Heart right ventricle (tissue), 16 donors: ENCODE measurements around the gene RAB10. TPM values are rescaled to one million over a fixed set of nuclear protein-coding genes. Genes with fewer than 3 reads are reported as not detected.

Experiments used
- ATAC-seq, 8 donors: fragments of 200-7000 bp; cut with Tn5 transposase; one replicate each; pipeline ENCODE4 v1.9.1; 2020; ENCODE audit warnings: mild to moderate bottlenecking in 8 of 8, moderate library complexity in 8 of 8, moderate number of reproducible peaks in 1 of 8
- DNase-seq, 2 donors: peaks; one replicate each; pipeline ENCODE4 v3.0.0-alpha.2; 2020
- H3K27ac ChIP-seq, 10 donors: fragments of 200-600 bp; sonication (generic) in 2 of 10; one replicate each; pipeline versions ENCODE4 v1.5.0 to v1.8.0; 2020 to 2022; ENCODE audit warnings: mild to moderate bottlenecking in 3 of 10
- H3K27me3 ChIP-seq, 7 donors: fragments of 200-600 bp; one replicate each; pipeline ENCODE4 v1.8.0; 2021 to 2022; ENCODE audit warnings: mild to moderate bottlenecking in 2 of 7
- H3K36me3 ChIP-seq, 9 donors: fragments of 200-600 bp; sonication (generic) in 1 of 9; one replicate each; pipeline versions ENCODE4 v1.5.0 to v1.8.0; 2020 to 2022; ENCODE audit warnings: mild to moderate bottlenecking in 2 of 9
- H3K4me1 ChIP-seq, 9 donors: fragments of 200-600 bp; sonication (generic) in 1 of 9; one replicate each; pipeline versions ENCODE4 v1.5.0 to v1.8.0; 2020 to 2022; ENCODE audit warnings: mild to moderate bottlenecking in 4 of 9
- H3K4me3 ChIP-seq, 10 donors: fragments of 200-600 bp; sonication (generic) in 2 of 10; one replicate each; pipeline versions ENCODE4 v1.5.0 to v1.8.0; 2020 to 2022; ENCODE audit warnings: mild to moderate bottlenecking in 7 of 10, moderate library complexity in 2 of 10
- H3K9me3 ChIP-seq, 11 donors: fragments of 200-600 bp in 10 of 11; sonication (generic) in 2 of 11; one replicate each; pipeline versions ENCODE4 v1.5.0 to v1.8.0; 2013 to 2022; ENCODE audit warnings: mild to moderate bottlenecking in 2 of 11, control low read depth in 1 of 11, moderate library complexity in 1 of 11
- CTCF ChIP-seq, 9 donors: fragments of 200-600 bp; sonication (generic) in 2 of 9; IDR thresholded peaks; one replicate each; pipeline versions ENCODE4 v1.5.0 to v1.8.0; 2021 to 2022; ENCODE audit warnings: antibody characterized with exemption in 9 of 9, mild to moderate bottlenecking in 5 of 9, moderate library complexity in 1 of 9
- WGBS, 2 donors: extraction: QIAGEN DNeasy Blood & Tissue Kit; methylation state at CpG; one replicate each; pipeline ENCODE4 v1.1.7; 2013; ENCODE audit warnings: inconsistent platforms in 1 of 2; 5-methylcytosine and 5-hydroxymethylcytosine counted together
- intact Hi-C, 10 donors: fragments of 100-400 bp; cut with DNase I; formaldehyde crosslinking; loops; one replicate each; pipeline versions ENCODE4 v1.11.1 to v1.14.2; 2022
- polyA plus RNA-seq, 2 donors: library from polyadenylated mRNA; stranded (reverse); fragments of 200-250 nt; gene quantifications; one replicate each; pipeline ENCODE4 v1.2.3, GENCODE V29; 2013
- total RNA-seq, 10 donors: library from RNA; stranded (reverse); fragmentation: NEBNext Ultra II Directional in 3 of 10; extraction: Animal tissue kit (Norgen Biotek cat#: 25700) in 3 of 10; gene quantifications; one replicate each; pipeline versions ENCODE4 v1.2.1 to v1.2.4, GENCODE V29; 2021 to 2023
- donor health status: Arrhythmogenic right ventricular cardiomyopathy.
- donor health status: ischemic (EF 13 %, LVEDD 7.1; RV severe dilation, severe dysfunction).
- donor health status: healthy with polysubstance abuse.
- donor health status: DM: no; HTN: yes; CAD: no.
- donor health status: DM: no; HTN: no; CAD: no.
- donor health status: ischemic (EF 25% LVEDD 6.9; RV normal size, moderate dysfunction).
- donor health status: ischemic (EF 25% LVEDD 5.7; RV mildly dilated, moderate dysfunction).
- donor health status: healthy.
- donor health status: DM: yes; HTN: yes; CAD: no.
- donor health status: Ischemic cardiomyopathy.
- donor health status: ischemic (EF 35%, LVEDD 5.7; RV mildly dilated, moderate dysfunction).
- donor health status: nonischemic (EF 11% LVEDD 7.7; RV severe dilation, severe dysfunction).
- donor health status: DM: yes; HTN: yes; CAD: no.
- donor health status: PGD.
- donor health status: ischemic (EF 29% LVEDD 5.4; RV normal size, mild dysfunction).
- donor health status: nonischemic (EF 23%, LVEDD 6.1; RV moderate dilation, normal function).

RAB10 gene
- total and polyA plus RNA-seq, 12 donors = 32.2 to 110 (median 94.2) TPM

GRCh38 chr2:26157580-26157979, 123.7 kb downstream of the RAB10 start:
- no peak for ATAC-seq
- no peak for TF ChIP-seq CTCF (IDR thresholded peaks at IDR 0.05)
- intact Hi-C loops = no loop called here
- H3K36me3 ChIP-seq = no peaks in the 10 kb centered on the region
- no peaks in the 10 kb centered on the region for H3K27me3 ChIP-seq
- WGBS, 2 donors = 95 to 97% methylated on average over 5 of the region's 5 CpGs
- H3K4me3 ChIP-seq = no peak overlapping the region
- no peak overlapping the region for H3K27ac ChIP-seq
- peaks cover 0 to 24% (median 3%) of the 10 kb centered on the region in 11 donors for H3K9me3 ChIP-seq
- DNase-seq = no peak
- no peaks in the 10 kb centered on the region for H3K4me1 ChIP-seq

- intact Hi-C loops = no loop called here
- TF ChIP-seq CTCF (IDR thresholded peaks at IDR 0.05) = no peak
Measured at GRCh38 chr2:26161926-26162325, 128.0 kb downstream of the RAB10 start.

DNA sequence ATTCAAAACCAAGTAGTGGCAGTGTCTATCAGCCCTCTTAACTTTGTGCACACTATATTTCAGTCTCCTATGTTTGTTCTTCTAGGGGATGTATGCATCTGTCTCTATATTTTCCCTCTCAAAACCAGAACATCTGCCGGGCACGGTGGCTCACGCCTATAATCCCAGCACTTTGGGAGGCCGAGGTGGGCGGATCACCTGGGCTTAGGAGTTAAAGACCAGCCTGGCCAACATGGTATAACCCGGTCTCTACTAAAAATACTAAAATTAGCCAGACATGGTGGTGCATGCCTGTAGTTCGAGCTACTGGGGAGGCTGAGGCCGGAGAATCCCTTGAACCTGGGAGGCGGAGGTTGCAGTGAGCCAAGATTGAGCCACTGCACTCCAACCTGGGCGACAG, 129.1 kb downstream of the RAB10 start:
- Histone ChIP-seq H3K4me3 (no peak overlapping the region), H3K27ac (no peak overlapping the region), H3K9me3 (no peaks in the 10 kb centered on the region), H3K4me1 (peaks cover 0 to 8% (median 0%) of the 10 kb centered on the region in 9 donors), H3K36me3 (no peaks in the 10 kb centered on the region), H3K27me3 (no peaks in the 10 kb centered on the region)
- 91 to 94% methylated on average over 10 of the region's 10 CpGs for WGBS, 2 donors
- ATAC-seq (no peak), DNase-seq (no peak)
- TF ChIP-seq CTCF (IDR thresholded peaks at IDR 0.05) = no peak
- intact Hi-C loops = no loop called here

More at GRCh38 chr2:26161926-26162325, 128.0 kb downstream of the RAB10 start:
- ATAC-seq (no peak), DNase-seq (no peak)
- Histone ChIP-seq H3K36me3 (no peaks in the 10 kb centered on the region), H3K4me3 (no peak overlapping the region), H3K27me3 (no peaks in the 10 kb centered on the region), H3K4me1 (peaks cover 0 to 8% (median 0%) of the 10 kb centered on the region in 9 donors), H3K9me3 (peaks cover 0 to 5% (median 0%) of the 10 kb centered on the region in 11 donors), H3K27ac (no peak overlapping the region)
- 90 to 94% methylated on average over 7 of the region's 7 CpGs for WGBS, 2 donors

DNA sequence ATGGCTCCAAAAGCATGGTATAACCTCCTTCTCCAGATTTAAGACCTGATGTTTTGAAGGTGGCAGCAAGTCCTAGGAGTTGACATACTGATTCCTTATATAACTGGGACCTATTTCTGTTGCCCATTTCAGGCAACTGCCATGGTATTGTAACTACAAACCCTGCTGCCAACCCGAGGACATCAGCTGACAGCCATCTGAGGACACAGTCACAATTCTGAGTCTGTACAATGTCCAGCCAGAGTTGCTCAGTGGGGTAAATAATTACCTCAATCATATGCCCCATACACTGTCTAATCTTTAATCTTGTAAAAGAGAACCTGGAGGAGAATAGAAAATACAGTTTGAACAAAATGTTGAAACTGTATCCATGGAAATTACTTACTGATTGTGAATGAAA, 130.3 kb downstream of the RAB10 start:
- 35 to 40% methylated on average over 1 of the region's 1 CpG for WGBS, 2 donors
- Histone ChIP-seq H3K4me3 (no peak overlapping the region), H3K27ac (peak overlapping the region in 9 of 10 donors; percentile 5 to 74 (median 51)), H3K4me1 (peaks cover 0 to 8% (median 0%) of the 10 kb centered on the region in 9 donors), H3K27me3 (no peaks in the 10 kb centered on the region), H3K36me3 (no peaks in the 10 kb centered on the region), H3K9me3 (no peaks in the 10 kb centered on the region)
- peak in 7 of 8 donors; percentile 79 to 95 (median 92) for ATAC-seq
- peak in 1 of 2 donors; percentile 47 for DNase-seq
- intact Hi-C loops = no loop called here
- no peak for TF ChIP-seq CTCF (IDR thresholded peaks at IDR 0.05)
